NCI-H1048 (cell line): ENCODE results near the gene PRKCH.
"Not testable (repeated sequence)": the region's sequence is repeated elsewhere in the genome, so short reads cannot be mapped to it uniquely, and the experiment has no call there.

Experiments
- DNase-seq: peaks from one replicate; lab custom pipeline; 2025; lab: John Stamatoyannopoulos, UW

PRKCH gene

GRCh38 chr14:61308701-61309100, 12.7 kb upstream of the PRKCH start:
- DNase-seq, result not testable (repeated sequence)

GRCh38 chr14:61315313-61315712, 6.1 kb upstream of the PRKCH start:
- no peak for DNase-seq

- DNase-seq, result no peak
Observed at GRCh38 chr14:61319086-61319485, 2.3 kb upstream of the PRKCH start.

GRCh38 chr14:61319706-61320105, 1.7 kb upstream of the PRKCH start:
- no peak for DNase-seq

- DNase-seq, result not testable (repeated sequence)
Observed at GRCh38 chr14:61320170-61320569, 1.2 kb upstream of the PRKCH start.

GRCh38 chr14:61320806-61321384, 484 bp upstream of the PRKCH start:
- DNase-seq, result no peak

GRCh38 chr14:61322011-61322798, 826 bp downstream of the PRKCH start:
- no peak for DNase-seq

GRCh38 chr14:61322799-61323290, 1.5 kb downstream of the PRKCH start:
- DNase-seq, result no peak

GRCh38 chr14:61323970-61324369, 2.6 kb downstream of the PRKCH start:
- DNase-seq, result no peak

- no peak for DNase-seq
Observed at GRCh38 chr14:61325166-61325565, 3.8 kb downstream of the PRKCH start.

GRCh38 chr14:61326146-61326545, 4.8 kb downstream of the PRKCH start:
- no peak for DNase-seq

GRCh38 chr14:61326847-61327246, 5.5 kb downstream of the PRKCH start:
- DNase-seq, result no peak

GRCh38 chr14:61328626-61329262, 7.4 kb downstream of the PRKCH start:
- DNase-seq, result no peak

GRCh38 chr14:61329478-61330051, 8.2 kb downstream of the PRKCH start:
- DNase-seq, result no peak

GRCh38 chr14:61330511-61330910, 9.1 kb downstream of the PRKCH start:
- no peak for DNase-seq

GRCh38 chr14:61331992-61332657, 10.7 kb downstream of the PRKCH start:
- DNase-seq, result no peak

- no peak for DNase-seq
Observed at GRCh38 chr14:61332658-61333029, 11.3 kb downstream of the PRKCH start.

- DNase-seq, result no peak
Observed at GRCh38 chr14:61333087-61333486, 11.7 kb downstream of the PRKCH start.

- DNase-seq, result no peak
Observed at GRCh38 chr14:61334197-61334701, 12.9 kb downstream of the PRKCH start.

GRCh38 chr14:61335049-61335448, 13.7 kb downstream of the PRKCH start:
- no peak for DNase-seq

- no peak for DNase-seq
Observed at GRCh38 chr14:61335671-61336275, 14.4 kb downstream of the PRKCH start.

GRCh38 chr14:61337893-61338292, 16.5 kb downstream of the PRKCH start:
- DNase-seq, result no peak
